Right lung (tissue), 5 donors: Measurements from ENCODE around the gene OBSCN. TPM values are rescaled to one million over a fixed set of nuclear protein-coding genes. Genes with fewer than 3 reads are reported as not detected.
"Not testable (repeated sequence)": the region's sequence is repeated elsewhere in the genome, so short reads cannot be mapped to it uniquely, and the experiment has no call there.

Experiments
- DNase-seq, 2 donors: peaks; one replicate each; pipeline ENCODE4 v3.0.0-alpha.2; 2013
- polyA plus RNA-seq, 5 donors: library from polyadenylated mRNA; unstranded; fragments of 120-200 nt; gene quantifications; one replicate each; pipeline versions ENCODE4 v1.2.1 to v1.2.3, GENCODE V29; 2013; ENCODE audit warnings: inconsistent platforms in 1 of 5, low replicate concordance in 1 of 5; ENCODE audit not compliant: insufficient read length in 5 of 5, insufficient read depth in 1 of 5

OBSCN gene
- polyA plus RNA-seq, 5 donors: 36.0 to 66.4 (median 48.8) TPM

GRCh38 chr1:228185641-228185965 is 22.2 kb upstream of the OBSCN start:
- DNase-seq: no peak

GRCh38 chr1:228188249-228188648 is 19.6 kb upstream of the OBSCN start:
- DNase-seq: not testable (repeated sequence)

- no peak for DNase-seq
These were observed 17.7 kb upstream of the OBSCN start for GRCh38 chr1:228190182-228190581.

- no peak for DNase-seq
These were observed 17.1 kb upstream of the OBSCN start for GRCh38 chr1:228190778-228191177.

- DNase-seq: peak in 1 of 2 donors; percentile 23
These were observed 13.4 kb upstream of the OBSCN start for GRCh38 chr1:228194436-228194835.

- no peak for DNase-seq
These were observed 12.7 kb upstream of the OBSCN start for GRCh38 chr1:228194921-228195812.

- no peak for DNase-seq
These were observed 10.2 kb upstream of the OBSCN start for GRCh38 chr1:228197555-228198147.

- no peak for DNase-seq
These were observed 8.8 kb upstream of the OBSCN start for GRCh38 chr1:228198977-228199590.

- no peak for DNase-seq
These were observed 2.9 kb upstream of the OBSCN start for GRCh38 chr1:228204958-228205357.

- DNase-seq: no peak
These were observed 2.1 kb upstream of the OBSCN start for GRCh38 chr1:228205526-228206436.

- DNase-seq: no peak
These were observed 1.1 kb upstream of the OBSCN start for GRCh38 chr1:228206582-228207351.

GRCh38 chr1:228207381-228207810 is 448 bp upstream of the OBSCN start:
- no peak for DNase-seq

GRCh38 chr1:228208831-228209551 is 1.1 kb downstream of the OBSCN start:
- no peak for DNase-seq

- no peak for DNase-seq
These were observed 1.8 kb downstream of the OBSCN start for GRCh38 chr1:228209657-228210056.

- no peak for DNase-seq
These were observed 2.3 kb downstream of the OBSCN start for GRCh38 chr1:228210076-228210651.

- DNase-seq: no peak
These were observed 3.1 kb downstream of the OBSCN start for GRCh38 chr1:228210712-228211530.

- no peak for DNase-seq
These were observed 3.9 kb downstream of the OBSCN start for GRCh38 chr1:228211531-228212414.

GRCh38 chr1:228212415-228212965 is 4.6 kb downstream of the OBSCN start:
- no peak for DNase-seq
